GM13976 (cell line): ENCODE data around the gene CEBPE.

ENCODE experiments used
- DNase-seq: peaks from one replicate; pipeline ENCODE4 v3.0.0; 2012; ENCODE audit warnings: low spot score
- CTCF ChIP-seq: IDR thresholded peaks from 2 replicates; pipeline ENCODE4 v1.5.1; 2012; ENCODE audit warnings: borderline replicate concordance, mild to moderate bottlenecking; ENCODE audit not compliant: insufficient read depth; ENCODE audit errors: extremely low read depth, missing control alignments, control extremely low read depth
- in situ Hi-C: fragments of 300-500 bp; cut with MboI; formaldehyde crosslinking; loops from one replicate; pipeline ENCODE4 v1.12.0; 2022; ENCODE audit warnings: low sequenced_read_pairs, mixed read lengths, inconsistent platforms; ENCODE audit not compliant: unreplicated experiment

The CEBPE gene

DNA sequence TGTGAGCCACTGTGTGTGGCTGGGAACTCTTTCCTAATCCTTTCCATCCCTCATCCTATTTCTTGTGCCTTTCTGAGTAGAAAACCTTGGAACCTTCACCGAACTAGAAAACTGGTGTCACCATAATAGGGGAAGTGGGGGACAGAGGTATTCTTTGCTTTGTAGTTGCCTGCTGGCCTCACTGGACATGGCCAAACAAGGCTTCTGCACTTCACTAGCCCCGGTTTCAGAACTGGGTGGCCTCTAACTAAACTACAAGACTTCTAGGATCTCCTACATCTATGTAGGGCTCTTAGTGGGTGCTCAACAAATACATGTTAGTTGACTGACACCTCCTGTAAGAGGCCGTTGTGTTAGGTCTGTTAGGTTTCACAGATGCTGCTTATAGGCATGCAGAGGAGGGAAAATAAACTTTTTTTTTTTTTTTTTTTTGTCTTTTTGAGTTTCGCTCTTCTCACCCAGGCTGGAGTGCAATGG lies 13.7 kb downstream of the CEBPE start:
- TF ChIP-seq CTCF = no peak
- in situ Hi-C loops = no loop called here
- no peak for DNase-seq

GRCh38 chr14:23104591-23105347 lies 14.3 kb downstream of the CEBPE start, which contains the start of gene CIROP:
Gene CIROP, minus strand, starts transcription at chr14:23104989. Its CDS starts 69 bp downstream, at chr14:23104920.
- no peak for DNase-seq
- TF ChIP-seq CTCF = no peak
- in situ Hi-C loops = no loop called here

DNA sequence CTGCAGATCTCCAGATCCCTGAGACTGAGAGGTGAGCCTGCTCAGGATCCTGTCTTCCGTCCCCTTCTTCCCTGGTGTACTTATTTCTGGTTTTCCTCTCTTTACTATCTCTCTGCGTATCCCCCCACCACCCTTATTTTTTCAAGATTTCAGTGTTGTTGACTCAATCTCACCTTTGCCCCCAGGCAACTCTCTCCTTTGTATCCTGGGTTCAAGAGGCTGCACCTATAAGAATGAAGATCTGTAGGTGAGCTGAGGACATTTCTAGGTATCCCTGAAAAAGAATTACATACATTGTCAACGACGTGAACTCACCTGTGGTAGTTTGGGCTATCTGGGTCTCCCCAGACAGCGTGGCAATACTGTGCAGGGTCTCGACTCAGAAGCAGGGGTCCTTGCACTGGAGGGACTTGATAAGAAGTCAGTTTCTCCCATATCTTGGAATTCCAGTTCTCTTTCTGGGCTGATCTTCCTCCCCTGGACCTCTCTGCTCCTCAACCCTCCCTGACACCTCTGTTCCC lies 14.9 kb downstream of the CEBPE start:
- TF ChIP-seq CTCF = no peak
- in situ Hi-C loops = no loop called here

DNA sequence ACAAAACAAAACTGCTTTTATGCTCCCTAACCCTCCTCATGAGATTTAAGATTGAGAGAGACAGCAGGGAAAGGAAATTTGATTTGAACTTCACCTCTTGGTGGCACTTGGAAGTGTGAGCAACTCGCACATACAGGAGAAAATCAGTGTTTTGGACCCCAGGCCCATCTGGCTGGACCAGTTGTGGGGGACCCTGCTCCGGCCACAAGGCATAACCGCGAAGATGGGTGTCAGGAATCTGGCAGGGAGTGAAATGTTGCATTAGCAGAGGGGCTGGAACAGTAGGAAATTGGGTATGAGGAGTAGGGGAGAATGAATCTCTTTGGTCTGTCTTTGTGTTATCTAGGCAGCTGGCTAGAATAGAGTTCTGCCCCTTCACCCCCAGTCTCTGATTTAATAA lies 15.5 kb downstream of the CEBPE start:
- no peak for DNase-seq
- in situ Hi-C loops = no loop called here
- no peak for TF ChIP-seq CTCF

More for the DNA sequence above, 14.9 kb downstream of the CEBPE start:
- DNase-seq = no peak

GRCh38 chr14:23102801-23103200 lies 16.3 kb downstream of the CEBPE start:
- no peak for DNase-seq
- TF ChIP-seq CTCF = no peak
- in situ Hi-C loops = no loop called here

DNA sequence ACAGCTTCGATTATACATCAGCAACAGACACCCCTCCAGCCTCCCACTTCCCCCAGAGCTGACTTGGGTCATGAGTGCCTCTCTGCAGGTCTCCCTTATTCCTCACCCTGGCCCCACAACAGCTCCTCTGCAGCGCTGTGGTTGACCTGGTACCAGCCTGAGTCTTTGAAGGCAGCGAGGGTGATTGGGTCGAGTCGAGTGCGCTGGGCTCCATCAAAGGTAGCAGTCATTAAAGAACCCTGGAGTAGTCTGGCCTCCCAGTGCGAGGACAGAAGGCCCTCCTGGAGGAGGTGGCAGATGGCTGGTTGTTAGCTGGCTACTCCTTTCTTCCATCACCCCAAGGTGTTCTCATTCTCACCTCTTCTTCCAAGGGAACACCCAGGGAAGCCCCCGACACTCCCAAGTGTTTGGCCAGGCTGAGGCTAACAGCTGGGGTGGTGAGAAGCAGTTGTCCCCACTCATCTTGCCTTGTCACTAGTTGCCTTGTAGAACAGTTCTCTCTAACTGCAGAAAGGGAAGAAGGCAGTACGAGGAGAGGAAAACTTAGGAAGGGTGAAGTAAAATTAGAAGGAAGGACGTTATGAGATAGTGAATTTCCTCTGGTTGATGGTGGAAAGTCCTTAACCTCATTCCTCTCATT lies 16.9 kb downstream of the CEBPE start:
- no peak for DNase-seq
- no peak for TF ChIP-seq CTCF
- in situ Hi-C loops = no loop called here
